Parathyroid adenoma (tissue), 2 donors: ENCODE data around the gene INTS2.
A peak's percentile ranks its signal among the peaks of the same experiment; 100 is the strongest.
"Not testable (repeated sequence)": the region's sequence is repeated elsewhere in the genome, so short reads cannot be mapped to it uniquely, and the experiment has no call there.

Source experiments
- H2AFZ ChIP-seq: fragments of 300-600 bp; sonication (generic); one replicate; pipeline ENCODE4 v1.7.0; 2017; ENCODE audit warnings: antibody characterized with exemption, mild to moderate bottlenecking
- H3K27ac ChIP-seq: fragments of 300-600 bp; sonication (generic); one replicate; pipeline ENCODE4 v1.7.0; 2017
- H3K27me3 ChIP-seq: fragments of 300-600 bp; sonication (generic); one replicate; pipeline ENCODE4 v1.7.0; 2017; ENCODE audit warnings: low read length; ENCODE audit not compliant: control insufficient read depth, insufficient read depth
- H3K36me3 ChIP-seq: fragments of 300-600 bp; sonication (generic); one replicate; pipeline ENCODE4 v1.7.0; 2017; ENCODE audit warnings: low read length; ENCODE audit not compliant: control insufficient read depth, insufficient read depth
- H3K4me1 ChIP-seq: fragments of 300-600 bp; sonication (generic); one replicate; pipeline ENCODE4 v1.7.0; 2017; ENCODE audit warnings: control low read depth
- H3K4me2 ChIP-seq: fragments of 300-600 bp; sonication (generic); one replicate; pipeline ENCODE4 v1.7.0; 2017; ENCODE audit warnings: low read length
- H3K4me3 ChIP-seq: fragments of 300-600 bp; sonication (generic); one replicate; pipeline ENCODE4 v1.7.0; 2017; ENCODE audit warnings: low read depth, low read length
- H3K79me2 ChIP-seq: fragments of 300-600 bp; sonication (generic); one replicate; pipeline ENCODE4 v1.7.0; 2017; ENCODE audit warnings: control low read depth
- H3K9ac ChIP-seq: fragments of 300-600 bp; sonication (generic); one replicate; pipeline ENCODE4 v1.7.0; 2017; ENCODE audit warnings: mild to moderate bottlenecking
- H3K9me3 ChIP-seq: fragments of 300-600 bp; sonication (generic); one replicate; pipeline ENCODE4 v1.7.0; 2017; ENCODE audit warnings: low read length; ENCODE audit not compliant: control insufficient read depth
- CTCF ChIP-seq: fragments of 300-600 bp; sonication (generic); IDR thresholded peaks from one replicate; pipeline ENCODE4 v1.7.0; 2017; ENCODE audit warnings: antibody characterized with exemption, mild to moderate bottlenecking
- donor health status: primary hyperparathyroidism.

INTS2 gene

GRCh38 chr17:61943117-61943516 is 15.3 kb upstream of the INTS2 start:
- no peak overlapping the region for H3K4me2 ChIP-seq
- no peak overlapping the region for H2AFZ ChIP-seq
- no peaks in the 10 kb centered on the region for H3K27me3 ChIP-seq
- H3K9ac ChIP-seq: no peak overlapping the region
- no peak overlapping the region for H3K4me3 ChIP-seq
- no peak overlapping the region for H3K27ac ChIP-seq
- no peaks in the 10 kb centered on the region for H3K4me1 ChIP-seq
- no peaks in the 10 kb centered on the region for H3K9me3 ChIP-seq
- H3K36me3 ChIP-seq: no peaks in the 10 kb centered on the region
- TF ChIP-seq CTCF: no peak
- H3K79me2 ChIP-seq: no peaks in the 10 kb centered on the region

GRCh38 chr17:61942085-61942484 is 14.3 kb upstream of the INTS2 start:
- H3K9me3 ChIP-seq: no peaks in the 10 kb centered on the region
- H3K4me1 ChIP-seq: no peaks in the 10 kb centered on the region
- H3K4me2 ChIP-seq: no peak overlapping the region
- no peaks in the 10 kb centered on the region for H3K79me2 ChIP-seq
- no peak for TF ChIP-seq CTCF
- no peak overlapping the region for H3K4me3 ChIP-seq
- H2AFZ ChIP-seq: no peak overlapping the region
- H3K27me3 ChIP-seq: no peaks in the 10 kb centered on the region
- H3K36me3 ChIP-seq: no peaks in the 10 kb centered on the region
- H3K9ac ChIP-seq: no peak overlapping the region
- no peak overlapping the region for H3K27ac ChIP-seq

- Histone ChIP-seq H3K27me3 (no peaks in the 10 kb centered on the region), H3K4me2 (peak overlapping the region; percentile 90), H3K9me3 (no peaks in the 10 kb centered on the region), H2AFZ (peak overlapping the region; percentile 97), H3K4me3 (peak overlapping the region; percentile 68), H3K4me1 (peaks cover 13% of the 10 kb centered on the region), H3K9ac (no peak overlapping the region), H3K27ac (peak overlapping the region; percentile 52), H3K36me3 (no peaks in the 10 kb centered on the region), H3K79me2 (no peaks in the 10 kb centered on the region)
- no peak for TF ChIP-seq CTCF
Measured at GRCh38 chr17:61928101-61928436, 287 bp upstream of the INTS2 start.

DNA sequence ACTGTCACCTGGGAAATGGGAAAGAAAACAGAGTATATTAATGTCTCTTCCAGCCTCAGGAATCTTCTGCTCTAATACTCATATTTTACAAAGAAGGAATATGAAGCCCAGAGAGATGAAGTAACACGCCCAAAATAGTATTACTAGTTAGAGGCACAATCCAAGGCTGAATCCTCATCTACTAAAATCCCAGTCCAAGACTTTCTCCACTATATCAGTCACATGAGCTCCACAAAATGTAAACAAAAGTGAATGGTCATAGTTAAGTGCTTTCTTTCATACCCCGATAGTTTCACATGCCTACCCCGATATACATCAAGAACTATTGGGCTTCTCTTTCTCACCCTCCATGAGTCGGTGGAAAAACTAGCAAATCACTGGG is 965 bp downstream of the INTS2 start:
- no peak for TF ChIP-seq CTCF
- H3K9ac ChIP-seq: no peak overlapping the region
- H3K9me3 ChIP-seq: no peaks in the 10 kb centered on the region
- peak overlapping the region; percentile 97 for H2AFZ ChIP-seq
- peak overlapping the region; percentile 52 for H3K27ac ChIP-seq
- H3K4me2 ChIP-seq: peak overlapping the region; percentile 90
- H3K27me3 ChIP-seq: no peaks in the 10 kb centered on the region
- H3K79me2 ChIP-seq: no peaks in the 10 kb centered on the region
- H3K36me3 ChIP-seq: no peaks in the 10 kb centered on the region
- H3K4me1 ChIP-seq: peaks cover 13% of the 10 kb centered on the region
- H3K4me3 ChIP-seq: peak overlapping the region; percentile 68

DNA sequence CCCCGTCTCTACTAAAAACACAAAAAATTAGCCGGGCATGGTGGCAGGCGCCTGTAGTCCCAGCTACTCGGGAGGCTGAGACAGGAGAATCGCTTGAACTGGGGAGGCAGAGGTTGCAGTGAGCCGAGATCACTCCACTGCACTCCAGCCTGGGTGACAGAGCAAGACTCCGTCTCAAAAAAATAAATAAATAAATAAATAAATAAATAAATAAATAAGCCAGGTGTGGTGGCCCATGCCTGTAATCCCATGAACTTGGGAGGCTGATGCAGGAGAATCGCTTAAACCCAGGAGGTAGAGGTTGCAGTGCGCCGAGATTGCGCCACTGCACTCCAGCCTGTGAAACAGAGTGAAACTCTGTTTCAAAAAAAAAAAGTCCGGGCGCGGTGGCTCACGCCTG is 12.6 kb downstream of the INTS2 start:
- H3K4me1 ChIP-seq, H3K79me2 ChIP-seq, H3K27ac ChIP-seq, H3K4me2 ChIP-seq, H3K27me3 ChIP-seq, H3K9me3 ChIP-seq, H3K36me3 ChIP-seq, H3K9ac ChIP-seq, H2AFZ ChIP-seq, H3K4me3 ChIP-seq: not testable (repeated sequence)
